Epidermal melanocyte (primary cell): ENCODE results near the gene OR7G2.

Experiments
- DNase-seq: peaks from one replicate; pipeline ENCODE4 v3.0.0; 2011; ENCODE audit warnings: low spot score; ENCODE audit not compliant: insufficient read length

The OR7G2 gene

DNA sequence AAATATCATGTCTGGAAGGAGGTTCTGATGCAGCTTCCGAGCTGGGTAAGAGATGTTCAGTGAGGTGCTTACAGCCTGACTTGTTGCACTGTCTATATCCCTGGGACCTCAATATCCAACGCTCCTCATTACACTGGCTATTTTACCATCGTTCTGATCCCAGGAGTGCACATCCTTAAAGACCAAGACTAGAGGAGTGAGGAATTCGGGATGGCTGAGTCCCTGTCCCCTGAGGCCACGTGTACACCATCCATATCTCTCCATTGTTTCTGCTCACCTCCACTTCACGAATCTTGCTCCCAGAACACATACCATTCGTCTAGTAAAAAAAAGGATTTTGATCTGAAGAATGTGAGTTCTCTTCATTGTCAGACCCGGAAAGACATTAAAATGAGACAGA is at the start of gene OR7G2:
Gene OR7G2, minus strand, starts transcription at position 101 of the 400 bp plus-strand sequence. CDS start 4,232 bp downstream, outside the sequence.
- DNase-seq, result no peak

DNA sequence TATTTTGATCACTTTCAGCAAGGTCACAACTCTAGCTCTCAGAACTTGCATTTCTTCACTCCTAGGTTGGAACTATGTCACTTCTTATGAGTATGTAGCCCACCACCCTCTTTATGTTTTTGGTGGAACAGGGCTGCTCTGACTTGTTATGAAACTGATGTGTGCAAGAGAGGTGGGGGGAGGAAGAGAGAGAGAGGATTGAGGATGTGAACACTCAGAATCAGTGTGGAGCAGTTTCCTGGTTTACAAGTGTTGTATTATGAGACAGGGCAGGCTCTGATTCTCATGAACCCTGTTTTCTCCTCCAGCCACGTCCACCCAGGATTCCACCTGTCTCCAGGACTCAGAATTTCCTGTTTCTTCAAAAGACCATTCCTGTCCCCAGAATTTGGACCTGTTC is 49.0 kb upstream of the OR7G2 start:
- DNase-seq, result no peak

DNA sequence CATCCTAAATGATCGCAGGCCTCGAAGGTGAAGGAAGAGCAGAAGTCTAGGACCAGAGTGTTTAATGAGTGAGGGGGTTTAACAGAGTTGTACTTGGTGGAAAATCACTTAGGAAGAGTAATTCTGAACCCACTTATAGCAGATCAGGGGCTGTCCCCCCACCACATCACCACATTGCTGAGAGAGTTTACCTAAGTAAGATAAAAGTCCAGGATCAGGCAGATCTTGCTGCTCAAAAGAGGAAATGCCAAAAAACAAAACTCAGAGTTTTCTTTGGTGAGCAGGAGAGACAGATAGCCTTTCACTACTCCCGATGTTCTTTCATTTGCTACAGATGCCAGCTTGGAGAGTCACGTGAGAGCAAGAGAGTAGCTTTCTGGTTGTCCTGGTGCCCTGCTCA is 48.3 kb upstream of the OR7G2 start:
- DNase-seq, result no peak

DNA sequence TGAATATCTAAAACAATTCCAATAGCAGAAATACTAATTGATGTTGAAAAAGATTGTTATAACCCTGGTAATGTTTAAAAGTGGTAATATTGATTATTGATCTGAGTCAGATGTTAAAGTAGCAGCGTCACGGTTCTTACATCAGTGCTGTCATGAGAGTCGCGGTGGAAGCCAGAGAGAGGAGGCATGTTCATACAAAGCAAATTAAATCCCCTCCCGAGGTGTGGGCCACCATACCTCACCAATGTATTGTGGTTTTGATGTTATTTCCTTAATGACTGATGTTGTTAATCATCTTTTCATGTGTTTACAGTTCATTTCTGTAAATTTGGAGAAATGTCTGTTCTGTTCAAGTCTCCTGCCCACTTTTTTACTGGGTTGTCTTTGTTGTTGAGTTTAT is 44.1 kb upstream of the OR7G2 start:
- DNase-seq, result no peak

DNA sequence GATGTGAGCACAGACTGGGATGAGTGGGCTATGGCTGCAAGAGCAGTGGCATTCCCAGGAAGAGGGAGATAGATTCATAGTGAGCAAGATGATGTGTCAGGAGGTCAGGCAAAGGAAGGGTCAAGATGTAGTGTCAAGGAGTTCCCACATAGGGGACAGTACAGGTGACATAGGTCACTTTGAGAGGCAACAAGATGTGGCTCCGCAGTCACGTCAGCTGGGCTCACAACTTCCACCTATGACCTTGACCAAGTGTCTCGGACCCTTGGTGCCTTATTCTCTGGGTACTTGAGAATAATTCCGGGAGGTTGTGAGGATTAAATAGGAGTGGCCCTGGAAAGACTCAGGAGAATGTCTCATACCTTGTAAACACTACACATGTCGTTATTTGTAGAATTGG is 43.4 kb upstream of the OR7G2 start:
- no peak for DNase-seq

DNA sequence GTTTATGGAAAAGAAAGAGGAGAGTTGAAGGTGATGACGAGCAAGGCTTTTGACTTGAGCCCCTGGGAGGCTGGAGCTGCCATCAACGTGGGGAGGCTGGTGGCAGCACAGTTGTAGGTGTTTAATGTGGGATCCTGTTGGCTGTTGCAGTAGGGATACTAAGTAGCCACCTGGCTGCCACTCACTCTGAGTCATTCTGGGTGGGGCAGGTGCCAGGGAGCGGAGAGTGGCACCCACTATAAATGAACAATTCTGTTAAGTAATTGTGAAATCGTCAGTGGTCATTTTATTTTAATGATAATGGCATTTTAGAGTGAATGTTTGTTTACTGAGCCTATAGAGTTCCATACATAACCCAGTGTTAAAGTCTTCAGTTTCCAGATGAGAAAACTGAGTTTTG is 42.7 kb upstream of the OR7G2 start:
- DNase-seq, result no peak

DNA sequence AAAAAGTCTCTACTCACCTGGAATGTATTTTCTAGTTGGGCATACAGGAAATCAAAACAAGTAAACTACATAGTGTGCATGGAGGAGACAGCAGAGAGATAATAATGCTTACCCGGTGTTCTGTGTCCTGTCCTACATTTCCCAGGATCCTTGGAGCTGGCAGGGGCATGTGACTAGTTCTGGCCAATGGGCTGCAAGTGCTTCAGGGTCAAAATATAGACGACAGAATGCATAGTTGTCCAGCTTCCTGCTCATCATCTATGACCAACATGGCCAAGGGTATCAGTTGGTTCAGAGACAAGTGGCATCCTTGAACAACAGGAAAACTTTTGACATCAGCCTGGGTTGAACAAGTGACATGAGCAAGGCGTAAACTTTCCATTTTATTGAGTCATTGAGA is 41.4 kb upstream of the OR7G2 start:
- DNase-seq, result no peak

DNA sequence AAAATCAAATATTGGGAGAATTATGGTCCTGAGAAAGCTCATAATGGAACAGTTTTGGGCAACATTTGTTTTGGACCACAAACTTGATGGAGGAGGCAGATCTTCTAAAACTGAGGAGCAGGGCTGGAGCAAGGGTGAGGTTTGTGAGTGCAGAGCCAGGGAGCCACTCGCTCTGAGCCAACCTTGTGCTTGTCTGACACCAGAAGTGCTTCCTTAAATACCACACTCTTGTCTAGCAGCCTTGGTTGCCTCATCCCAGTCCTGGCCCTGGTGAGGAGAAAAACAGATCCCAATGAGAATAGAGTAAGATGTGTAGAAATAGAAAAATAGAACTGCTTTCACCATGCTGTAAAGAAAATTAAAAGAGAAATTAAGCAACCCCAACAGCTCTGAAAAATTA is 39.6 kb upstream of the OR7G2 start:
- no peak for DNase-seq

DNA sequence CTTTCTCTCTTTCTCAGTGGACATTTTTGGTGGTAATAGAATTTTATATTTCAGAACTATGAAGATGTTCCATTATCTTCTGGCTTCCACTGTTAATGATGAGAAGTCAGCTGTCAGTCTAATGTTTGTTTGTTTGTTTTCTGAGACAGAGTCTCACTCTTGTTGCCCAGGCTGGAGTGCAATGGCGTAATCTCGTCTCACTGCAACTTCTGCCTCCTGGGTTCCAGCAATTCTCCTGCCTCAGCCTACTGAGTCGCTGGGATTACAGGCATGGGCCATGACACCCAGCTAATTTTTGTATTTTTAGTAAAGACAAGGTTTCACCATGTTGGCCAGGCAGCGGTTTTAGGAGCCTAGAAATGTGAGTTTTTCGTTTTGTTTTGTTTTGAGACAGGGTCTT is 37.6 kb upstream of the OR7G2 start:
- no peak for DNase-seq

DNA sequence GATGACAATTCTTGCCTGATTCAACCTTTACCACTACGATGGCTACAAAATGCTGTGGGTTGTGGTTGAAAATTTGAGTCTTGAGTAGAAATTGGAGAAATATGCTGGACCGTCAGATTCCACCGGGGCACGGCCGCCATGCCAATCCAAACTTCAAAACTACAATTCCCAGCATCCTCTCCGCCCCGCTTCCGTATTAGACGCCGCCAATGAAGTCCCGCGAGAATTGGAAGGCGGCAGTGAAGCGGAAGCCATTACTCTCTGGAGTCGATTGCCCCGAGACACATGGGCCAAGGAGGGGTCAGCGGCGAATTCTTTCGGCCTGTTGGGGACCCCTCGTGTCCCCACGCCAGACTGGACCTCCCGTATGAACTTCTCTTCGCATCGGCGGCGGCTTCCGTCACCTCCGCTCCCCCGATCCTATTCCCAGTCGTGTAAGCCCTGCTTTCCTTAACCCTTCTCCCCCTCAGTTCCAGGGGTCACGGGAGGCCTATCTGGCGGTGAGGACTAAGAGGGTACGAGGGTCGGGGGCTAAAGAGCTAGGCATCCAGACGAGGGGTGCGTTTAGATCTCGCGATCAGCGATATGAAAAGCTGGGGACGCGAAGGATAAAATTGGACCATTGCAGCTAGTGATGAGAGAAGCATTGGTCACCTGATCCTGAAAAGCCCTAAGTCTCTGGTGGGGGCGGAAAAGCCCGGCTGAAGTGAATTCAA is 33.0 kb upstream of the OR7G2 start, which contains the start of gene ZNF317:
Gene ZNF317, plus strand, starts transcription at position 239 of the 716 bp plus-strand sequence. CDS start 15,620 bp downstream, outside the sequence.
- peak; percentile 93 for DNase-seq

DNA sequence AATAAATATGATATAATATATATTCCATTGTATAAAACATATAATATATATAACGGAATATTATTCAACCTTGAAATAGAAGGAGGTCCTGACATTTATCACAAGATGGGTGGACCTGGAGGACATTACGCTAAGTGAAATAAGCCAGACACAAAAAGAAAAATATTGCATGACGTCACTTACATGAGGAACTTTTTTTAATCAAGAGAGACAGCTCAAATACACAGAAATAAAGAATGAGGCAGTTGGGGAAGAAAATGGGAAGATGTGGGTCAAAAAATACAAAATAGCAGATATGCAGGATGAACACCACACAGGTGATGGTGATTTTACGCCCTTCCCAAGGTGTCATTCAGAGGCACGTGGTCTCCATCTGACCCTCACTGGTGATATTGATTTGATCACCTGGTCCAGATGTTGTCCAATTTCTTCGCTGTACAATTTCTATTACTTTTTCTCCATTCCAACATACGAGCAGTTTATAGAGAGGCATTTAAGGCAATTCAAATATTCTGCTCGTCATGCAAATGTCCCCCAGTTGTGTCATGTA is 32.4 kb upstream of the OR7G2 start:
- DNase-seq, result no peak

DNA sequence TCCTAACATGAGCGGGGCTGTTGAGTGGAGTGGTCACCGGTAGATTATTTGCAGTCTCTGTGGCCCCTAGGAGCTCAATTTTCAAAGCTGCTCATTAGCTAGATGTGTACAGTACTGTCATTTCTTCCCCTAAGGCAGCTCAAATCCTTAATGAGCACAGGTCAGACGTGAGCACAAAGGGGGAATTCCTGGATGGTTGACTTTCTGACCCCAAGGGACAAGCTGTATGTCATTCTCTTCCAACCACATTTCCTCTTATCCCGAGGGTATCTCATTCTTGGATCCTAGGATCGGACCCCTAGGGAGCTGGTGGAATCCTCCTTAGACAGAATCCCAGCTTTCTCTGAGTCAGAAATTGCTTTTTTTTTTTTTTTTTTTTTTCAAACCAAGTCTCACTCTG is 25.1 kb upstream of the OR7G2 start:
- DNase-seq, result no peak

DNA sequence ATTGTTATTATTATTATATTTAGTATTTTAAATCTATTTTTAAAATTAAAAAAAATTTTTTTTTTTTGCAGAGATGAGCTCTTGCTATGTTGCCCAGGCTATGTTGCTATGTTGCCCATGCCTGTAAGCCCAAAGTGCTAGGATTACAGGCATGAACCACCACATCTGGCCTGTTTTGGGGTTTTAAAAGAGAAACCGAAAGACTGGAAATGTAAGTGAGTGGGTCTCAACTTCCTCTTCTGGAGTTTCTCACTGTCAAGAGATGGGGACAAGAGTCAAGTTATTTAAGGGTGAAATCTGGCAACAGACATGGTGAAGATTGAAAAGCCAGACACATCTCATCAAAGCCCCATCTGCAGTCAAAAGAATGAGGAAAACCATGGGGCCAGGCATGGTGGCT is 23.7 kb upstream of the OR7G2 start:
- no peak for DNase-seq

DNA sequence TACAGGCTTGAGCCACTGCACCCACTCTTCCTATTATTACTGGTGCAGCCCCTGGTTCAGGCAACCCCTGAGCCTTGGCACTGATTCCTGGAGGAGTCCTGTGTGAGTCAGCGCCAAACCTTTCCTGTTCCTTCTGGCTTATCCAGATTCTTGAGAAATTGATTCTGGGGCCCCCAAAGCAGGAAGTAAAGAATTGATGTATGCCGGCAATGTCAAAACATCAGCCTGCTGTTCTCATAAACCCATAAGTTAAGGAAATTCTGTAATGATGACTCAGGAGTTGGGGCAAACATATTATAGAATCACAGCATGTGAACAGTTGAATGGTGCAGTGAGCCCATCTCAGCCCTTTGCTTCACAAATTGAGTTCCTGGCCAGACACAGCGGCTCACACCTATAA is 20.9 kb upstream of the OR7G2 start:
- DNase-seq, result no peak

DNA sequence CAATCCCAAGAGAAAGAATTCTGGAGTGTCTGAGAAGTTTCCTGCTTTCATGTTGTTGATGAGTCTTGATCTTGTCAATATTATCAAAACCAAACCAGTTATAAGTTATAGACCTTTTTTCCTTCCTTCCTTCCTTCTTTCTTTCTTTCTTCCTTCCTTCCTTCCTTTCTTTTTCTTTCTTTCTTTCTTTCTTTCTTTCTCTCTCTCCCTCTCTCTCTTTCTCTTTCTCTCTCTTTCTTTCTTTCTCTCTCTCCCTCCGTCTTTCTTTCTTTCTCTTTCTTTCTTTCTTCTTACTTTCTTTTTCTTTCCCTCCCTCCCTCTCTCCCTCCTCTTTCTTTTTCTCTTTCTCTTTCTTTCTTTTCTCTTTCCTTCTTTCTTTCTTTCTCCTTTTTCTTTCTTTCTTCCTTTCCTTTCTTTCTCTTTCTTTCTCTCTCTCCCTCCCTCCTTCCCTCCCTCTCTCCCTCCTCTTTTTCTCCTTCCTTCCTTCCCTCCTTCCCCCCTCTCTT is 19.7 kb upstream of the OR7G2 start, which contains the start of gene OR7G3:
Gene OR7G3, minus strand, starts transcription at position 51 of the 506 bp plus-strand sequence. Its CDS starts 0 bp downstream, at position 51.
- DNase-seq, result no peak

DNA sequence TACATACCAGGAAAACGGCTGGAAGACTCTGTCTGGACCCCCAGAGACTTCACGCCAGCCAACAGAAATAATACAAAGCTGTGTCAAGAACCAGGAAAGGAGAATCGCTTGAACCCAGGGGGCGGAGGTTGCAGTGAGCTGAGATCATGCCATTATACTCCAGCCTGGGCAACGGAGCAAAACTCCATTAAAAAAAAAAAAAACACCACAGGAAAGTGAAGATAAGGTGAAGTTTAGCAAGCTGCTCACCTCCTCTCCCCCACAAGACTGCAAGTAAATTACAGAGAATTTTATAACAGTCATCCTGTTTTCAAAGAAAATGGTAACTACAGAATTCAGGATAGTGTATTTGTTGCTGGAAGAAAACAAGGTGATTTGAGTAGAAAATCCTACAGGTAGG is 9.3 kb upstream of the OR7G2 start:
- no peak for DNase-seq

DNA sequence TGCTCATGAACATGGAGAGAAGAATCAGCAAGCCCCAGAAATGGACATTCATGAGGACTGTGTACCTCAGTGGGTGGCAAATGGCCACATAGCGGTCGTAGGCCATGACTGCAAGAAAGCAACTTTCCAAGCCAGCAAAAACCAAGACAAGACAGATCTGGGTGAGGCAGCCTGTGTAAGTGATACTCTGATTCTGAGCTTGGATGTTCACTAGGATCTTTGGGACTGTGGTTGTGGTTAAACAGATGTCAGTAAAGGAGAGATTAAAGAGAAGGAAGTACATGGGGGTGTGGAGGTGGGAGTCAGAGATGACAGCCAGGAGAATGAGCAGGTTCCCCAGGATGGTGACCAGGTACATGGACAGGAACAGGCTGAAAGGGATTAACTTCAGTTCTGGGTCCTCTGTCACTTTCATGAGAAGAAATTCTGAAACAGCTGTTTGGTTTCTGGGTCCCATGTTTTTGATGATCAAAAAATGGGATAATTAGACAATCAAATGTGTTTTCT is 8.1 kb upstream of the OR7G2 start, which contains the start of gene OR7G1:
Gene OR7G1, minus strand, starts transcription at position 457 of the 507 bp plus-strand sequence. Its CDS starts 0 bp downstream, at position 457.
- DNase-seq, result no peak

DNA sequence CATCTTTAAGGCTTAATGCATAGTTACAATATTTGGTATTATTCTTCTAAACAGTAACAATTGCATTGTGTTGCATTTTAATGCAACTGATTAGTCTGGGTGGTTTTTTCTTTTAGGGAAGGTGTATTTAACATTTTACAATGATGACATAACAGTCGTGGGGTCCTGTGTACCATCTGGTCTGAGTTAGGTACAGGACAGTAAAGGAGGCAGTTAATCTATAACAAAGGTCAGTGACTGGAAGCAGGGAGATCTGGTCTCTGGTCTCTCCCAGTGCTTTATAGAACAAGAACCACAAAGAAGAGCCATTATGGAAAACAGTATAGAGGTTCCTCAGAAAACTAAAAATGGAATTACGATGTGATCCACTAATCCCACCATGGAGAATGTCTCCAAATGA is 2.7 kb upstream of the OR7G2 start:
- no peak for DNase-seq

DNA sequence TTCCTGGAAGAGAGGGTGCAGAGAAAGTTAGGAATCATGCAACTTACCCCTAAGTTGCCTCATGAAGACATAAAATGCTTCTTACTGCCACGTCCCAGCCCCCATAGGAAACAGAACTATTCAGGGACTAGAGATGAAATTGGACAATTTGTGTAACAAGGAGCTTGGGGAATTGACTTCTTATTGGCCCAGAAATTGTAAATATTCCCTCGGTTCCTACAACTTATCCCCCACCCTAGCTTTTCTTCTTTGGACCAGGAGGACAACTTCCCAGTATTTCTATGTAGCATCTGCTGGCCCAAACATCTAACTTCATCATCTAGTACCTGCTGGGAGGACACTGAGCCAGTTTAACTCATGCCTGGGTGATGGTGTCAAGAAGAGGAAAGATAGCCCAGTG is 20.5 kb downstream of the OR7G2 start, which contains the start of gene OR1M1:
Gene OR1M1, plus strand, starts transcription at position 301 of the 400 bp plus-strand sequence. CDS start 6,184 bp downstream, outside the sequence.
- no peak for DNase-seq

DNA sequence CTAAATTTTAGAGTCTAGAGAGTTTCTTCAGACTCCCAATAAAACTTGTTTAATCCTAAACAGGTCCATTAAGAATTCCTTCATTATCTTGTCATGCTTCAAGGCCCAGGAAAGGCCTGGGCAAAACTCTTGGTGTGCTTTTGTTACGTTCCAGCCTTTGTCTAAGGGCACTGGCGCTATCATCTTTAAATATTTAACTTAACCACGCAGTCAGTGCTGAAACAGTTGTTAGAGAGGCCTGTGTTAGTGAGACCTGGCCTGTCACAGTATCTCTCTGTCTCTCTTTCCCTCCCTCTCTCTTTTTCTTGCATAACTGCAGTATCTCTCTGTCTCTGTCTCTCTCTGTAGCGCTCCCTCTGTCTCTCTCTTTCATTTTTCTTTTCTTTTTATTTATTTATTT is 28.6 kb downstream of the OR7G2 start:
- no peak for DNase-seq

DNA sequence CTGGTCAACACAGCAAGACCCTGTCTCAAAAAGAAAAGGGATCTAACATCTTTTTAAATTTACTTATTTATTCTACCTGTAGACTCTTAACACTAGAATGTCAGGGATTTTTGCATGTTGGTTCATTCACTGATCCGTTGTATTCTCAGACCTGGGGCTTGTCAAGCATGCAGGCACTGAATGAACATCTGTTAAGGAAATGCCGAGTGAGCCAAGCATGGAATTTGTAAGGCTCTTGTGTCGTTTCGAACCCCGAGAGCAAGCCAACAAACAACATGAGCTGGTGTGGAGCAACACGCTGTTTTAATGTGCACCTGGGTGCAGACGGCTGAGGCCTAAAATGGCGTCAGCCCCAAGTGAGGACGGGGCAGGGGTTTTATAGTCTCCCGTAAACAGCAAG is 30.4 kb downstream of the OR7G2 start:
- no peak for DNase-seq
